ENCODE data around the gene ERN1. TPM values are rescaled to one million over a fixed set of nuclear protein-coding genes. Genes with fewer than 3 reads are reported as not detected.
A peak's percentile ranks its signal among the peaks of the same experiment; 100 is the strongest.

The ERN1 gene
- total RNA-seq, 1 donor from 2014 or later = 7.1 TPM

DNA sequence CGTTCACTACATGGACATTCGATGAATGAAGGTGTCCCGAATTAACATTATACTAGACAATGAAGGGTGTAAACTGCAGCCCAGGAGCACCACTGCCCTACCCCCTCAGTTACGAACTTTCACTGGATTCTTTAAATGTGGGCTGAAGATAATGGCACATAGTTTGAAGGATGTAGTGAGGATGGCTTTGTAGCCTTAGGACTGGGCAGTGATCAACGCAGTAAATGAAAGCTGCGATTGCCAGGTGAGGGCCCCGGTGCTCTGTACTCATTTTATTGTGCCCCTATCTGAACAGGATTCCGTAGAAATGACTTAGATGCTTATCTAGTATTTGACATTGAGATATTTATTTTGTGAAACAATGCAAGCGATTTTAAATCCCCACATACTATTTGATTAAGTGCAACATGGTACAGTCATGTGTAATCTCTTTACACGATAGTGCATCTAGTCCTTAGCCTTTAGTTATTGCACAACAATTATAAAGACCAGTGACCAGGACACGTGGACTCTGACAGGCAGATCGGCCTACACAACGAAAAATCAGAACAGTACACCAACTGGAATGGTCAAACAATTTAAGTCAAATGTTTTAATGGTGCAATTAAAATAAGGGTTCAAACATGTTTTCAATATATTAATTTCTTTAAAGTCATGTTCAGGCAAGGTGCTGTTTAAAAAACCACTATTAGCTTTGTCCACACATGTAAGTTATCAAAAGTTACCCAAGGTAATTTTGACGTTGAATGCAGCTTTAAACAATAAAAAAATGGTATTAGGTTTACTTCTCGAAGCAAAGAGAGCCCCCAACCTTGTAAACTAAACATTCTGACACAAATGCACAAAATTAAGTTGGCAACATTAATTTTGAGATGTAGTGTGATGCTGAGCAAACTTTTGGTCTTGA lies 17.4 kb upstream of the ERN1 start:
- intact Hi-C loops (cut with DNase I) = loop anchor here (1.0 to 2.0 kb wide), 2 partner anchors 135 to 359 kb away; partner anchors contain the start of genes CEP95 and DDX5
- DNase-seq (ENCODE audit: missing footprints) = no peak
- no peak for ATAC-seq

GRCh38 chr17:64146418-64147109 lies 16.6 kb upstream of the ERN1 start:
- intact Hi-C loops (cut with DNase I) = no loop called here
- peak; percentile 85 for DNase-seq (ENCODE audit: missing footprints)
- peak; percentile 36 for ATAC-seq

- intact Hi-C loops (cut with DNase I) = loop anchor here (2.0 kb wide), 2 partner anchors 15 to 117 kb away; partner anchors contain the start of genes ERN1 and TEX2
- peak; percentile 98 for DNase-seq (ENCODE audit: missing footprints)
- peak; percentile 98 for ATAC-seq
Observed at GRCh38 chr17:64145751-64146417, 15.9 kb upstream of the ERN1 start.

- DNase-seq (ENCODE audit: missing footprints) (no peak), ATAC-seq (no peak)
- intact Hi-C loops (cut with DNase I) = loop anchor here (2.0 kb wide), 2 partner anchors 15 to 117 kb away; partner anchors contain the start of genes ERN1 and TEX2
Observed at GRCh38 chr17:64145375-64145750, 15.4 kb upstream of the ERN1 start.

DNA sequence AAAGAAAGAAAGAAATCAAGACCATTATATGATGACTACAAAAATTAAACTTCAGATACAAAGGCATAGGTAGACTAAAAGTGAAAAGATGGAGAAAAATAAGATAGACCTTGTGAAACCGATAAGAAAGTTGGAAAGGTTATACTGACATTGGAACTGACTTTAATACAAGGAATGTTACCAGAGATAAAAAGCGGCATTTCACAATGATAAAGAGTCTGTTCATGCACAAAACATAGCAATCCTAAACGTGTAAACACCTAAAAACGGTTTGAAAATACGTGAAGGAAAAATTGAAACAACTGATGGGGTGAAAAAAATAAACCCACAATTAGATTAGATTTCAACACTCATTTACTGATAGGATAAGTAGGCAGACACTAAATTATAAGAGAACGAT lies 9.6 kb upstream of the ERN1 start:
- intact Hi-C loops (cut with DNase I) = no loop called here
- no peak for ATAC-seq
- no peak for DNase-seq (ENCODE audit: missing footprints)

GRCh38 chr17:64138441-64138840 lies 8.5 kb upstream of the ERN1 start:
- intact Hi-C loops (cut with DNase I) = no loop called here
- ATAC-seq (no peak), DNase-seq (ENCODE audit: missing footprints) (no peak)

- intact Hi-C loops (cut with DNase I) = loop anchor here (2.0 to 5.0 kb wide), 3 partner anchors 73 to 223 kb away; partner anchors contain the start of gene CSHL1
Observed at GRCh38 chr17:64135000-64135399, 5.1 kb upstream of the ERN1 start.

DNA sequence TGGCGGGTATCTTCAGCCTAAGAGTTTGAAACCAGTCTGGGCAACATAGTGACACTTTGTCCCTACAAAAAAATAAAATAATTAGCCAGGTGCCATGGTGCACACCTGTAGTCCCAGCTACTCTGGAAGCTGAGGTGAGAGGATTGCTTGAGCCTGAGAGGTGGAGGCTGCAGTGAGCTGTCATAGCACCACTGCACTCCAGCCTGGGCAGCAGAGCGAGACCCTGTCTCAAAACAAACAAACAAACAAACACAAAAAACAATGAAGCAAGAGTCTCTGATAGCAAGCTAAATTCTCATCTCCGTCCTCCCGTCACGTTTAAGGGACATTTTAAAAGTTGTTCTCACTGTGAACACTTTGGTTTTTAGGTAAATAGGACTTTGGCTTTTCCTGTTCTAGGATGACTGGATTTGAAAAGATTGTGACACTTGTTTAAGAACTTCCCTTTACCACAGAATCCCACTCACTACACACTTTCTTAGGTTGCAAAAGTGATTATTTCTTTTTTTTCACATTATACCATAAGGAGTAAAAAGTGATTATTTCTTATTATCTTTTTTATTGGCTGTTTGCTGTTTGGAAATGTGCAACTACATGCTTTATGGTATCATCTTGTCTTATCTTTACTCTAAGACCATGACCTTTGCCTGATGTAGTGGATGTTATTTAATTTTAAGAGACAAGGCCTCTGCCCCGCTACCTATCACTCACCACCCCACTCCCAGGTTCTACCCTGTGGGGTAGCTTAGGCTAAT lies 4.4 kb upstream of the ERN1 start:
- intact Hi-C loops (cut with DNase I) = loop anchor here (2.0 to 5.0 kb wide), 3 partner anchors 72 to 222 kb away; partner anchors contain the start of gene CSHL1
- ATAC-seq = no peak
- no peak for DNase-seq (ENCODE audit: missing footprints)

More at GRCh38 chr17:64135000-64135399, 5.1 kb upstream of the ERN1 start:
- ATAC-seq (no peak), DNase-seq (ENCODE audit: missing footprints) (no peak)

DNA sequence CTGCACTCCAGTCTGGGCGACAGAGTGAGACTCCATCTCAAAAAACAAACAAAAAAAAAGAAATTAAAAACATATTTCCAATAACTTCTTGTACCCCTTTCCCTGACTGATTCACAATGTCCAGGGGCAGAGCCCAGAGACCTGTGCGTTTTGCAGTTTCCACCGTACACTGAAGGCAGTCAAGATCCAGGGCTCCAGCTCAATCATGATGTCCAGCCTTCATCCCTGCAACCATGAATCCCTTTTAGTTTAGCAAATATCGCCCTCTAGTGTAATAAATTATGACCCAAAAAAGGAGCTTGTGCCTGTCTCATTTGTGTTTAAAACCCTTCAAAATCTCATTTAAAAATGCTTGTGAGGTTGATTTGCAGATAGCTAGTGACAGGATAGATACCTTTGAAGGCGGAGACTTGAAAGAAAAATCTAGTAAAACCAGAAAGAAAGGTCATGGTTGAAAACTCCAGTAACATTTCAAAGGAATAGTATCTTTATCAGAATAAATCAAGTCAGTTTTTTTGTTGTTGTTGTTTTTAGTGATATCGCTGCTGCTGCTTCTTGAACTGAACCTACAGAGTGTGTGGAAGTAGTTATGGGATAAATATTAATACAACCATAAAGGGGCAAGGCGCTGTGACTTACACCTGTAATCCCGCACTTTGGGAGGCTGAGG lies 3.7 kb upstream of the ERN1 start:
- DNase-seq (ENCODE audit: missing footprints) (no peak), ATAC-seq (no peak)
- intact Hi-C loops (cut with DNase I) = loop anchor here (2.0 to 5.0 kb wide), 3 partner anchors 71 to 221 kb away; partner anchors contain the start of gene CSHL1

- no peak for ATAC-seq
- intact Hi-C loops (cut with DNase I) = loop anchor here (2.0 to 5.0 kb wide), 3 partner anchors 13 to 219 kb away; partner anchors contain the start of gene CSHL1
Observed at GRCh38 chr17:64131606-64132270, 1.8 kb upstream of the ERN1 start.

DNA sequence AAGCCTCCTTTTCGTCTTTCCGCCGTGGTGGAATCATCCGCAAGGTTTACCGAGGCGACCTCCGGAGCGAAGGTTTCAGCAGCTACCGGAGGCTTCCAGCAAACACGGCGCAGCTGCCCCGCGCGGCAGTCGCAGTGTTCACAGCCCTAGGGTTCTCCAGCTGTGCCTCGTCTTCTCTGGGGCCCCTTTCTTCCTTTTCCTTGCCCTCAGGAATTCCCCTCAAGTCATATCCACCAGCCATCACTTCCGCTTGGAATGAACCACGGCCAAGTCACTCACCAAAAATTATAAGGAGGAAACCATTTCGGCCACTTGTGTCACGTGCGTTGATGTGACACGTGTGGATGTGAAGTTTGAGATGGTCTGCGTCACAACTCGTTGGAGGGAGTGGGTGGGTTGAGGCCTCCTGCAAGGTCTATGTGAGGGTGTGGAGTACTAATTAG lies 636 bp upstream of the ERN1 start:
- intact Hi-C loops (cut with DNase I) = loop anchor here (2.0 to 5.0 kb wide), 3 partner anchors 14 to 218 kb away; partner anchors contain the start of gene CSHL1
- DNase-seq (ENCODE audit: missing footprints) (no peak), ATAC-seq (peak; percentile 1)

More at GRCh38 chr17:64131606-64132270, 1.8 kb upstream of the ERN1 start:
- DNase-seq (ENCODE audit: missing footprints) = no peak

DNA sequence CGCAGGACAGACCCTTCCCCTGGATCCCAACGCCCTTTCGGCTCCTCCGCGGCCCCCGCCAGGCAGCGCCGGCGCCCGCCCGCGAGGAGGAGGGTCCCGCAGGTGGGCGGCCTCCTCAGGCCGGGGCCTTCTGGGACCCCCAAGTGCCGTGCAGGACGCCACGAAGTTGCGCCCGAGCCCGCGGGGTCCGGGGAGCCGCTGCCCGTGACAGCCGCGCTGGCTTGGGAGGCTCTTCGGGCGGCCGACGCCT lies 504 bp downstream of the ERN1 start:
- peak; percentile 0 for ATAC-seq
- no peak for DNase-seq (ENCODE audit: missing footprints)
- intact Hi-C loops (cut with DNase I) = no loop called here

DNA sequence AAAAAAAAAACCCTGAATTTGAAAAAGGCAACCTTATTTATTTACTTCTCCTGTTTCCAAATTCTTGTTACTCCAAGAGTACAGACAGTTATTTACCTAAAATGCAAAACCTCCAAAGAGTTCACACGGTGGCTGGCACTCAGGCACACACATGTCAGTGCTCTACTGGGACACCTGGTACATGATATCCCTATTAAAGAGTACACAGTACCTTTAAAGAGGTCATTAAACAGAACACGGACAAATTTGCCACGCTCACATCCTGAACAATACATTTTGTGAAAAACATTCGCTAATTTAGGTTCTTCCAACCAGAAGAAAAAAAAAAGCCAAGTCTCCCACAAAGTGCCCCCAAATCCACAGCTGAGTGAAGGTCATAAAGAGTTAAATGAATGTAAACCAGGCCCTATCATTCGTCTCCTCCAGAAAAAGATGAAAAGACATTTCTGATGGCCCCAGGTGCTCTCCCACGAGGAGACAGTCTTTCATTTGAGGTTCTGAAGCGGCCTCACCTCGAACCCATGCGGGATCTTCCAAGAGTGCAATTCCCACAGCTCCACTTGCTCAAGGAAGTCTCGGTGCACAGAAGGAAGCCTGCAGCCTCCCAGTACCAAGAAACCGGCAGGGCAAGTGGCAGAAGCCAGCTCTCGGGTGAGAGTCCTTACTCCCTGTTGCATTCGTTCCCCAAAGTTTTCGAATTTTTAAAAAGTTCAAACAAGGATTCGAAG lies 993 bp downstream of the ERN1 start:
- ATAC-seq (no peak), DNase-seq (ENCODE audit: missing footprints) (no peak)
- intact Hi-C loops (cut with DNase I) = no loop called here

DNA sequence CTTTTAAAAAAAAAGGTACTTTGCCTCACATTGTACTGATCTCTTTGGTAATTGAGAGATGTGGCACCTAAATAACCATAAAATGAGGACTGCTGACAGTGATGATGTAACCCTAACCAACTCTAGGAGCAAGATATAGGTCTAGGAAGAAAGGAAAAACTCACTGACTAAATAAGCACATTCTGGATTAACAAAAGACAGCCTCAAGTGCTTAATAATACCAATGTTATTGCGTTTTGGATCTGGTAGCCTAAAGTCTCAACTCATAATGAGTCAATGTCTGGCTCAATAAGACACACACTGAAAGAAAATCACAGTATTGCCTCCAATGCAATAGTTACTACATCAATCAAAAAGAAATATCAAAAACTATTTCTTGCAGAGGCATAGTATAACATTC lies 3.0 kb downstream of the ERN1 start:
- ATAC-seq (no peak), DNase-seq (ENCODE audit: missing footprints) (no peak)
- intact Hi-C loops (cut with DNase I) = no loop called here

DNA sequence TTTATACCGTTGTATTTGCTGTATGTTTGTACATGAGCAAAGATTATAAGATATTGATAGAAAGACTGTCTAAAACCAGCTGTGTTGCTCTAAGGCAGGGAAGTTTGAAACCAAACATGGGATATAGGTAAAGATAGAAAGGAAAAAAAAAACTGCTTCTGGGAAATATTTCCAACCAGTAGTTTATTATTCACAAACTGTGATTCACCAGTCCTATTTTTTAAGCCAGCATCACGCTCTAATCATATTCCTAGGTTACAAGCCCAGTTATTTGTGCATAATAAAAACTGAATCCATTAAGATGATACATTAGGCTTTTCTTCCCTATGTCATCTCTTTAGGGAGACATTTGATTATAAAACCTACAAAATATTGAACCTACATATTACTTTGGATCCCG lies 4.0 kb downstream of the ERN1 start:
- intact Hi-C loops (cut with DNase I) = no loop called here
- DNase-seq (ENCODE audit: missing footprints) = no peak
- no peak for ATAC-seq

DNA sequence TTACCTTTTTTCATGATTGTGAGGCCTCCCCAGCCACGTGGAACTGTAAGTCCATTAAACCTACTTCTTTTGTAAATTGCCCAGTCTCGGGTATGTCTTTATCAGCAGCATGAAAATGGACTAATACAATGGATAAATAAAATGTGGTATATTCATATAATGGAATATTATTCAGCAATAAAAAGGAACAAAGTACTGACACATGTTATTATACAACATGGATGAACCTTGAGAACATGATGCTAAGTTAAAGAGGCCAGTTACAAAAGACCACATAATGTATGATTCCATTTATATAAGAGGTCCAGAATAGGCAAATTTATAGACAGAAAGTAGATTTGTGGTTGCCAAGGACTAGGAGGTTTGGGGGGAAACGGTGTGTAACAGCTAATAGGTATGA lies 5.3 kb downstream of the ERN1 start:
- intact Hi-C loops (cut with DNase I) = no loop called here
- ATAC-seq (no peak), DNase-seq (ENCODE audit: missing footprints) (no peak)

- DNase-seq (ENCODE audit: missing footprints) = no peak
- intact Hi-C loops (cut with DNase I) = no loop called here
- no peak for ATAC-seq
Observed at GRCh38 chr17:64123114-64123513, 6.8 kb downstream of the ERN1 start.

All from Right ventricle myocardium inferior (tissue), 1 donor.